ENCODE data around the gene VPREB1.
"Not testable (repeated sequence)": the region's sequence is repeated elsewhere in the genome, so short reads cannot be mapped to it uniquely, and the experiment has no call there.

VPREB1 gene

GRCh38 chr22:22244316-22245250, at the start of gene VPREB1:
TSS of gene VPREB1 (plus strand) at chr22:22244786. CDS start at chr22:22244814, 28 bp downstream.
- no peak for DNase-seq (ENCODE audit: low read depth)

DNA sequence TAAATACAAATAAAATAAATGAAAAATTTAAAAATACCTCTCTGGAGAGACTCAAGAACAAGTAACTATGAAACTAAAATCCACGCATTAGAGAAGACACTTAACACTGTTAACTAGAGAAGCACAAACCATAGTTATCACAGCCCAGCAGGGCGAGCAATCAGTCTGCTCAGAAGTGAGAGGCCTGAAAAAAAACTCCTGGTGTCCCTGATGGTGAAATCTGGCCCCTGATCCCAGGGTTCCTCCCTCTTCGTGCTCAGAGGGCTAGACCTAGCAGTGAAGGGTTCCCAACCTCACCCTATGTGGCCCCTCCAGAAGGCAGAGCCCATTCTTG, 49.7 kb upstream of the VPREB1 start:
- DNase-seq (ENCODE audit: low read depth): no peak

- DNase-seq (ENCODE audit: low read depth): peak; percentile 77
Observed at GRCh38 chr22:22195265-22196017, 49.1 kb upstream of the VPREB1 start.

DNA sequence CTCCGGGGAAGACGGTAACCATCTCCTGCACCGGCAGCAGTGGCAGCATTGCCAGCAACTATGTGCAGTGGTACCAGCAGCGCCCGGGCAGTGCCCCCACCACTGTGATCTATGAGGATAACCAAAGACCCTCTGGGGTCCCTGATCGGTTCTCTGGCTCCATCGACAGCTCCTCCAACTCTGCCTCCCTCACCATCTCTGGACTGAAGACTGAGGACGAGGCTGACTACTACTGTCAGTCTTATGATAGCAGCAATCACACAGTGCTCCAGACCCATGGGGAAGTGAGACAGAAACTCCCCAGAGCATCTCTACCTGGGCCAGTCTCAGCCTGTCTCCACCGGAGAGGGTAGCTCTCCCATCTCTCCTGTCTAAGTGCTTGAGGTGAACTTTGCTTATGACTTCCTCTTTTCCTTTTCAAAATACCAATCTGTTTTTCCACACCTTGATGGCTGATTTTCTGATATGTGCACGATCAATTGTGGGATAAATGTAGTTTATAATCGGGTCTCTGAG, 48.5 kb upstream of the VPREB1 start:
- DNase-seq (ENCODE audit: low read depth): no peak

DNA sequence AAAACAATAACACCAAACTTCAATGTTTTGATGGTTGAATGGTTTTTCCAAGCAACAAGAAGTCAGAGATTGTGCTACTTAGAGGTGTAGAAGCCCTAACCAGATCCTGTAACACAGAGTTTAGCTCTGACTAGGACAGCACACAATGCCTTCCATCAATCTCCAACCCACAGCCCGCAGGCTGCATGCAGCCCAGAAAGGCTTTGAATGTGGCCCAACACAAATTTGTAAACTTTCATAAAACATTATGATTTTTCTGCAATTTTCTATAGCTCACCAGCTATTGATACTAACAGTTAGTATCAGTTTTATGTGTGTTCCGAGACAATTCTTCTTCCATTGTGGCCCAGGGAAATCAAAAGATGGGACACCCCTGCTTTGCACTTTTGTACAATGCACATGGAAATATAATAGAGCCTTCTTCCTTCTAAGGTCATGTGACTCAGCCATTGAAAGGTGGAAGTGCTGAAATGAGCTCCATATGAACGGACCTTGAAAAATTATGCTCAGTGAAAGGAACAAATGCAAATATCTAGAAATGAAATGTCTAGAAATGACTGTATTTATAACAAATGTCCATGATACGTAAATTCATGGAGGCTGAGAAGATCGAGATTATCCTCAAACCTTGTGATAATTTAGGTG, 47.6 kb upstream of the VPREB1 start:
- no peak for DNase-seq (ENCODE audit: low read depth)

DNA sequence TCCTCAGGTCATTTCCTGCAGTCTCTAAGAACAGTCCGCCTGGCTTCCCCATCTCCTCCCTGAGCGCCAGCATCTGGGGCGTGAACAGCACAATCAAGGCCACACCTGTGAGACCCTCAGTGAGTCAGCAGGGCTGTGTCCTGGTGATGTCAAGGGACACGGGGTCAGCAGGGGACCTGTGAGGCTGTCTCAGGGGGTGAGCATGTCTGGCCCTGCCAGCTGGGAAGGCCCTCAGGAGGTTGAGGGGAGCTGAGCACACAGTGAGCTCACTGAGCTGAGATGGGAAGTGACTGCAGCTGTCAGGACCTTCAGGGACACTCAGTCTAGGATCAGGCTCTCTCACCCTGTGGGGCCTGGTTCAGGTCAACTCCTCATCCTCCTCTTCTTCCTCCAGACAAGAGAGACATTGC, 46.6 kb upstream of the VPREB1 start:
- DNase-seq (ENCODE audit: low read depth): no peak

DNA sequence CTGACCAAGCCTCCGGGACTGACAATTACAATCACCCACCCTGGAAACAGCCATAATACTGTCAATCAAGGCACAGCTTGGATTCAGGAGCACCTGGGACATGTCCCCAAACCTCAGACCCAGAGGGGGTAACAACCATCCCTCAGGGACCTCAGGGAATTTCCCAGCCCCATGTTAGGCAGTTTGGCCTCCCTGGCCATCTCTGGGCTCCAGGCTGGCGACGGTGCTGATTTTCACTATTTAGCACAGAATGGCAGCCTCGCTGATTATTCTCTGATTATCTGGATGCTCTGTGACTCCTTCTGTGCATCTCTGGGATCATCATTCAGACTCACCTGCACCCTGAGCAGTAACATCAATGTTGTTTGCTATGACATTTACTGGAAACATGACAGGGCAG, 45.8 kb upstream of the VPREB1 start:
- no peak for DNase-seq (ENCODE audit: low read depth)

GRCh38 chr22:22199634-22200033, 45.0 kb upstream of the VPREB1 start:
- no peak for DNase-seq (ENCODE audit: low read depth)

- DNase-seq (ENCODE audit: low read depth): no peak
Observed at GRCh38 chr22:22200569-22201184, 43.9 kb upstream of the VPREB1 start.

DNA sequence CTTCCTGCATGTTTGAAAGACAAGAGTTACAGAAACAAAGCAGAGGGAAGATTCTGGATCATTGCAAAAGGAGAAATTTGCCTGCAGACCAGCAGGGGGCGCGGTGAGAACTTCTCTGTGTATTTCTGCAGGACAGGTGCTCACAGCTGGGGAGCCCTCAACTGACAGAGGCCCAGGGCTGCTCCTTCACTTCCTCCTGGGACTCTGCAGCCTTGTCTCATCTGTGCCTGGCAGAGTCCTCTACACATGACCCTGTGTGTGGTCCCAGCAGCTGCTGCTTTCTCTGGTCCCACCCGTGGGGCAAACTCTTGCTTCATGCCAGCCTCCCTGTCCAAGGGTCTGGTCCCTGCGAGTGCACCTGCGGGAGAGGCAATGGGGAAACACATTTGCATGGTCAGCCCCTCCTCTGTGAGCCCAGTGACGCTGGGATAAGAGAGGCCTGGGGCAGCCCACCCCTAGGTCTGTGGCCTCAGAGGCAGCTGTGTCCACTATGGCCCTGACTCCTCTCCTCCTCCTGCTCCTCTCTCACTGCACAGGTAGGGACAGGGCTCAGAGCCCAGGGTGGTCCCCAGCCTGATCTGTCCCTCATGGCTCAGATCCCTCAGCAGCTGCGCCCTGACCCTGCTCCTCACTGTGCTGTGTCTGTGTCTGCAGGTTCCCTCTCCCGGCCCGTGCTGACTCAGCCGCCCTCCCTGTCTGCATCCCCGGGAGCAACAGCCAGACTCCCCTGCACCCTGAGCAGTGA, 43.2 kb upstream of the VPREB1 start:
- no peak for DNase-seq (ENCODE audit: low read depth)

GRCh38 chr22:22201930-22202343, 42.6 kb upstream of the VPREB1 start:
- DNase-seq (ENCODE audit: low read depth): no peak

GRCh38 chr22:22203048-22203971, 41.3 kb upstream of the VPREB1 start:
- no peak for DNase-seq (ENCODE audit: low read depth)

DNA sequence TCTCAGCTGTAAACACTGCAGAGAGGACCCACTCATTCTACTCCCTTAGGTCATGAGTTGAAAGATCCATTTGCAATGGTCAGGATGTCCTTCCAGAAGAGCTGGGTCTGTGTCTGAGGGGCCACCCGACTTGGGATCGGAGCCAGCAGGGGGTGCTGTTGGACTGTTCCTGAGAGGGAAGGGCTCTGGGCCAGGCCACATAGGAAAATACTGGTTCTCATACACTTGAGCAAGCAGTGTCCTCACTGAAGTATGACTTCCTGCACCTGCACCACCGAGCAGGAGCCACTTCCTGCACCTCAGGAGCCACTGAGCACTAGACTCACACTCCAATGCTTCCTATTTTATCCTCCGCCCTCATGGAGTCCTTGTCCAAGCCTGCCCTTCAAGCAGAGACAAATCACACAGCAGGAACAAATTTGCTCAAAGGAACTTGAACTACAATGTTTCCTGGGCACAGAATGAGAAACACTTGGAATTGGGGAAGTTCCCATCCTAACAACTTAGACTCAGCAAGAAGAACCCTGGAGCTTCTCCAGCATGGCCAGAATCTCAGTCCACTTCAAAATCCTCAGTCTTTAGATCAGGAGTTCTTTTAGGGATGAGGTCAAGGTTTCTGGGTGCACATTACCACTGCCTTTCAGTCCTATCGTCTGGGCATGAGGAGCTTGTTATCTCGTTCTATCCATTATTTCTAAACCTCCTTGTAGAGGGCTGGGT, 36.6 kb upstream of the VPREB1 start:
- DNase-seq (ENCODE audit: low read depth): peak; percentile 68

DNA sequence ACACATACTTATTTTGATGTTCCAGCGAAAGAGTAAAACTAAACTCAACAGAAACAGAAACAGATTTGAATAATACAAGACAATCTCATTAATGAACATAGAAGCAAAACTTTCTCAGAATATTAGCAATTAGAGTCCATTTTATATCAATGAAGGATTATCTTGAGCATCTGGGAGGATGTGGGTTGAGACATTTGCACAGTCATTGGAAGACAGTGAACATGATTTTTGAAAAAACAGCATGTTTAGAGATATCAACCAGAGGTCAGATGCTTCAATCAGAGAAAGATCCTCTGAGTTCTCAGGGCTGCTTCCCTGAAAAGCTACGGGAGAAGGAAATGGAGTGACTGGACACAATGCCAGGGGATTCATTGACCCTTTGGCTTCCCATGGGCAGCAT, 35.9 kb upstream of the VPREB1 start:
- DNase-seq (ENCODE audit: low read depth): no peak

GRCh38 chr22:22209080-22209640, 35.4 kb upstream of the VPREB1 start:
- DNase-seq (ENCODE audit: low read depth): not testable (repeated sequence)

DNA sequence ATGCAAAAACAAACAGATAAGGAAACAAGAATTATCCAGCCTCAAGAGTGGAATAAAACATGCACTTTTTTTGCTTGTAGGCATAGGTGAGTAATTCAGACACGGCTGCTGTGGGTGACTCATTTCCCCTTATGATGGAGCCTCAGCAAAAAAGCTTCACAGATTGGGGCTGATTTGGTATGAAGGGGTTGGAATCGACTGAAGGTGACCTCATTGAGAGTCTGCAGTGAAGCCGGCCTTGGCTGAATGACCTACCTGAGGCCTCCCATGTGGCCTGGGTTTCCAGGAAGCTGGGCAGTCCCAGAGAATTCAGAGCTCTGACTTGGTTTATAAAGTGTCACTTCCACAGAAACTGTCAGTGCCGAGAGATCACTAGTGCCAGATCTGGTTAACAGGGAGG, 34.2 kb upstream of the VPREB1 start:
- DNase-seq (ENCODE audit: low read depth): peak; percentile 11

DNA sequence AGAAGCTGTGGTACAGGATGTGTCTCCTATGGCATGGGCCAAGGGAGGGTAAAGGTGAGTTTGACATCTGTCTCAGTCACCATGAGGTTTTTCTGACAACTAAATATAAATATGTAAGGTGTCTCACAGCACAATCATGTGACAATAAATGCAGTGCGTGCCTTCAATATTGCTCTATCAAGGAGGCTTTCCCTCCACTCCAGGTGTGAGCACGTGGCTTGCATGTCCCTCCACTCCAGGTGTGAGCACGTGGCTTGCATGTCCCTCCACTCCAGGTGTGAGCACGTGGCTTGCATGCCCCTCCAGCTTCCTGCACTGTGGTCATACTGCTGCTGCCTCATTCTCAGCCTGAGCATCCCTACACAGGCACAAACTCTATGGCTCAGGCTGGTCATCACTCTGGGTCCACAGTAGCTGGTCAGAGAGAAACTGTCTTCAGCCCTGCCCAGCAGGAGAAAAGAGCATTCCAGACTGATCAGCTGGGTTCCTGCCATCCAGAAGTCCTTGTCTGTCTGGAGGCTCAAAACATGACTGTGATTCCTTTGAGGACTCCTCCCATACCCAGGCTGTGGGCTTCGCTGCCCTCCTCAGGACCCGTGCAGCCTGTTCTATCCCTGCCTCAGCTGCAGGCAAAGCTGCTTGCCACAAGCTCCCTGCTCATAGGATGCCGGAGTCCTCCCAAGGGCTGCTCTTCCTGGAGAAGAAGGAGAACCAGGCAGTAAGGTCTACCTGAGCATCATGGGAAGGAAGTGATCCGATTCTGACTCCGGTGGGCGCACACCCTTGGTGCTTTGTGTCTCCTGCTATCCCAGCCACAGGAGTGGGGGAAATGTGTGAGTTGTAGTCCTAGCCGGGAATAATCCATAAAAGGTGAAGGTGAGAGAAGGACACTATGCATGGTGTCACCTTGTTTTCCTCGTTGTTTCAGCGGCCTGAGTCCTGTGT, 33.4 kb upstream of the VPREB1 start:
- no peak for DNase-seq (ENCODE audit: low read depth)

- DNase-seq (ENCODE audit: low read depth): no peak
Observed at GRCh38 chr22:22213231-22213630, 31.4 kb upstream of the VPREB1 start.

All from stimulated activated CD8-positive, alpha-beta memory T cell treated with anti-CD3 and anti-CD28 coated beads, Interleukin-12 subunit alpha, Interleukin-12 subunit beta, amount 100 ng/mL, for 1 hour (primary cell).